K562 (cell line): ENCODE measurements around the gene RFC2. TPM values are rescaled to one million over a fixed set of nuclear protein-coding genes. Genes with fewer than 3 reads are reported as not detected.
A peak's percentile ranks its signal among the peaks of the same experiment; 100 is the strongest.

Source experiments
- ATAC-seq: fragments of 200-7000 bp; cut with Tn5 transposase; 3 replicates; pipeline ENCODE4 v1.9.1; 2020; ENCODE audit warnings: moderate library complexity
- BruUV-seq: library from RNA; stranded (reverse); fragments of 400-500 nt; replicated peaks from 2 replicates; lab custom pipeline; 2021; lab: Mats Ljungman, UMichigan
- CTCF ChIA-PET: fragments of 300-600 bp; formaldehyde crosslinking; extraction: SDS; loops from one replicate; lab custom pipeline; 2021; ENCODE audit warnings: low intra/inter-chr PET ratio; lab: Yijun Ruan, JAX
- POLR2A ChIA-PET: fragments of 300-600, 350-650 bp; sonication (Branson Sonifier 250); formaldehyde crosslinking; extraction: SDS; loops from one replicate; lab custom pipeline; 2021; ENCODE audit warnings: antibody characterized with exemption, inconsistent platforms; lab: Yijun Ruan, JAX
- DNase-seq, 4 experiments: peaks; one replicate each; pipeline versions ENCODE4 v3.0.0 to v3.0.0-alpha.2; 2011 to 2018; ENCODE audit warnings: low spot score in 3 of 4, mixed read lengths in 3 of 4; ENCODE audit errors: extremely low read depth in 1 of 4
- FAIRE-seq: peaks from 2 replicates; lab custom pipeline; 2011; peaks lifted over from hg19 to GRCh38; lab: Jason Lieb, UNC
- H2AFZ ChIP-seq: 2 replicates; pipeline ENCODE4 v1.6.0; 2011; ENCODE audit warnings: low read depth, low read length, control low read depth, inconsistent platforms
- H3K27ac ChIP-seq: fragments of 200-600 bp; 3 replicates; pipeline ENCODE4 v1.8.0; 2011; ENCODE audit warnings: low read depth, mild to moderate bottlenecking, control low read depth, inconsistent platforms, low read length, moderate library complexity, mixed read lengths; ENCODE audit errors: extremely low read depth
- H3K27me3 ChIP-seq, 2 experiments: fragments of 300-600 bp in 1 of 2; 2 replicates in 1 of 2; 3 replicates in 1 of 2; pipeline versions ENCODE4 v1.6.0 to v1.8.0; 2011; ENCODE audit warnings: inconsistent platforms in 2 of 2, low read length in 2 of 2, mild to moderate bottlenecking in 1 of 2, mixed read lengths in 1 of 2, moderate library complexity in 1 of 2; ENCODE audit not compliant: control insufficient read depth in 2 of 2, insufficient read depth in 2 of 2
- H3K36me3 ChIP-seq: fragments of 300-600 bp; 3 replicates; pipeline ENCODE4 v1.8.0; 2011; ENCODE audit warnings: mild to moderate bottlenecking, low read length, inconsistent platforms; ENCODE audit not compliant: control insufficient read depth, insufficient read depth
- H3K4me1 ChIP-seq, 2 experiments: fragments of 200-600 bp in 1 of 2; replicated peaks in 1 of 2; 2 replicates in 1 of 2; 3 replicates in 1 of 2; pipeline versions ENCODE4 v1.5.1 to v1.8.0; 2011; ENCODE audit warnings: inconsistent platforms in 2 of 2, low read length in 2 of 2, mild to moderate bottlenecking in 1 of 2, mixed read lengths in 1 of 2, moderate library complexity in 1 of 2; ENCODE audit not compliant: control insufficient read depth in 2 of 2, insufficient read depth in 2 of 2
- H3K4me2 ChIP-seq: 2 replicates; pipeline ENCODE4 v1.6.1; 2011; ENCODE audit warnings: low read length, control low read depth, inconsistent platforms, mixed read lengths; ENCODE audit not compliant: insufficient read depth
- H3K4me3 ChIP-seq: fragments of 200-600 bp; sonication (generic), shearing (Covaris generic); 2 replicates; pipeline ENCODE4 v1.5.1; 2016; ENCODE audit warnings: control low read depth, inconsistent platforms
- H3K79me2 ChIP-seq: fragments of 200-600 bp; 3 replicates; pipeline ENCODE4 v1.8.0; 2011; ENCODE audit warnings: low read length, inconsistent platforms; ENCODE audit not compliant: control insufficient read depth, insufficient read depth
- H3K9ac ChIP-seq, 2 experiments: 2 replicates each; pipeline versions ENCODE4 v1.6.0 to v1.6.1; 2011; ENCODE audit warnings: low read depth in 2 of 2, low read length in 2 of 2, control low read depth in 1 of 2, inconsistent platforms in 1 of 2, mild to moderate bottlenecking in 1 of 2, mixed read lengths in 1 of 2; ENCODE audit not compliant: insufficient read depth in 1 of 2
- H3K9me1 ChIP-seq: one replicate; pipeline ENCODE4 v1.6.0; 2011; ENCODE audit warnings: inconsistent platforms, mild to moderate bottlenecking, low read length, moderate library complexity; ENCODE audit not compliant: control insufficient read depth, insufficient read depth
- H3K9me3 ChIP-seq: replicated peaks from 2 replicates; pipeline ENCODE4 v1.5.1; 2011; ENCODE audit warnings: low read depth, low read length, inconsistent platforms; ENCODE audit not compliant: control insufficient read depth, insufficient read depth
- H4K20me1 ChIP-seq: replicated peaks from 2 replicates; pipeline ENCODE4 v1.6.1; 2011; ENCODE audit warnings: low read length, inconsistent platforms, mixed read lengths; ENCODE audit not compliant: control insufficient read depth, insufficient read depth
- ADNP ChIP-seq: fragments of 200-800 bp; sonication (Bioruptor generic); IDR thresholded peaks from 2 replicates; pipeline ENCODE4 v1.6.1; 2016; ENCODE audit warnings: missing genetic modification characterization, missing compliant biosample characterization
- CBX3 ChIP-seq, 2 experiments: IDR thresholded peaks; 1 replicate in 1 of 2; 2 replicates in 1 of 2; pipeline ENCODE4 v1.6.1; 2012; ENCODE audit warnings: inconsistent platforms in 2 of 2, low read length in 2 of 2, borderline replicate concordance in 1 of 2, control low read depth in 1 of 2
- DLX4 ChIP-seq: fragments of 250-450 bp; sonication (Bioruptor Pico); IDR thresholded peaks from 2 replicates; pipeline ENCODE4 v1.6.1; 2021; ENCODE audit warnings: mild to moderate bottlenecking
- GMEB1 ChIP-seq: fragments of 250-450 bp; sonication (Bioruptor Pico); IDR thresholded peaks from 2 replicates; pipeline ENCODE4 v1.4.0; 2020; ENCODE audit warnings: mild to moderate bottlenecking
- GTF2E2 ChIP-seq: fragments of 200-800 bp; sonication (Bioruptor generic); IDR thresholded peaks from 2 replicates; pipeline ENCODE4 v1.6.1; 2016; ENCODE audit warnings: missing genetic modification characterization, missing compliant biosample characterization
- HCFC1 ChIP-seq: IDR thresholded peaks from 2 replicates; pipeline ENCODE4 v1.6.1; 2012; ENCODE audit warnings: low read depth, low read length, improper control_type of control experiment
- JUN ChIP-seq, 2 experiments: sonication (generic) in 1 of 2; formaldehyde crosslinking in 1 of 2; IDR thresholded peaks; 2 replicates each; pipeline versions ENCODE4 v1.6.1 to v1.8.0; 2012 to 2022; ENCODE audit warnings: borderline replicate concordance in 2 of 2, mild to moderate bottlenecking in 2 of 2, improper control_type of control experiment in 1 of 2, low read depth in 1 of 2, low read length in 1 of 2, missing genetic modification reagents in 1 of 2
- RBFOX2 ChIP-seq: fragments of 200-400 bp; formaldehyde crosslinking; IDR thresholded peaks from 2 replicates; pipeline ENCODE4 v1.6.1; 2017; ENCODE audit warnings: low read depth, mild to moderate bottlenecking, low read length, moderate library complexity
- SMARCA5 ChIP-seq: fragments of 450-650 bp; IDR thresholded peaks from 2 replicates; pipeline ENCODE4 v1.6.1; 2016
- STAT5A ChIP-seq: IDR thresholded peaks from 2 replicates; pipeline ENCODE4 v1.6.1; 2012; ENCODE audit warnings: low read length, inconsistent platforms, borderline replicate concordance
- ZBTB5 ChIP-seq: fragments of 450-650 bp; IDR thresholded peaks from 2 replicates; pipeline ENCODE4 v1.6.1; 2017; ENCODE audit warnings: antibody characterized with exemption
- ZNF740 ChIP-seq, 3 experiments: fragments of 200-800 bp in 1 of 3; sonication (Bioruptor generic) in 1 of 3; sonication (generic) in 1 of 3; formaldehyde crosslinking in 1 of 3; IDR thresholded peaks; 2 replicates each; pipeline versions ENCODE4 v1.6.1 to v1.8.0; 2016 to 2022; ENCODE audit warnings: mild to moderate bottlenecking in 2 of 3, missing compliant biosample characterization in 2 of 3, missing genetic modification characterization in 2 of 3, missing genetic modification reagents in 1 of 3
- WGBS: fragments of 100-300 bp; shearing (Covaris generic); methylation state at CpG from one replicate; pipeline ENCODE4 v1.1.6; 2016; ENCODE audit warnings: low coverage, mixed read lengths; ENCODE audit not compliant: insufficient coverage; ENCODE audit errors: missing lambda C conversion rate; 5-methylcytosine and 5-hydroxymethylcytosine counted together
- in situ Hi-C: fragments of 300-500 bp; cut with MboI; formaldehyde crosslinking; loops from 4 replicates; pipeline ENCODE4 v1.15.0; 2018; ENCODE audit warnings: inconsistent platforms, mixed read lengths
- intact Hi-C: fragments of 100-400 bp; cut with micrococcal nuclease; formaldehyde crosslinking; loops from 2 replicates; pipeline ENCODE4 v1.14.2; 2022
- polyA plus RNA-seq, 8 experiments: library from polyadenylated mRNA; depleted of rRNA in 4 of 8; stranded (reverse) in 5 of 8; unstranded in 3 of 8; fragments of >200 nt; fragmentation: Nextera tagmentation in 2 of 8; fragmentation: Illumina TruSeq in 1 of 8; extraction: Ambion mirVana in 2 of 8; extraction: Trizol in 1 of 8; gene quantifications; 2 replicates each; pipeline versions ENCODE4 v1.2.1 to v1.2.3, GENCODE V29; 2011 to 2014; ENCODE audit warnings: inconsistent platforms in 1 of 8, missing spikeins in 1 of 8
- total RNA-seq, 7 experiments: library from RNA; depleted of rRNA in 6 of 7; stranded (reverse); fragments of >200 nt in 6 of 7; fragmentation: Illumina TruSeq in 2 of 7; extraction: Trizol in 2 of 7; gene quantifications; 2 replicates each; pipeline versions ENCODE4 v1.2.1 to v1.2.3, GENCODE V29; 2011 to 2021; ENCODE audit warnings: low replicate concordance in 1 of 7

Gene RFC2
- total and polyA plus RNA-seq, 9 of the 15 experiments (the other 6 are each of a cell fraction or from before 2014, with no cell fraction given), result 32.5 to 161 (median 102) TPM

- TF ChIP-seq CBX3 (IDR thresholded peaks at IDR 0.05; ENCODE audit: borderline replicate concordance in 1 of 2, low read length in 2 of 2) (peak in 1 of 2 experiments; percentile 20; a peak in 1 of 3 replicates), STAT5A (no peak), ZBTB5 (no peak)
Measured at GRCh38 chr7:74288034-74288881, 34.1 kb upstream of the RFC2 start (continued).

- no peaks in the 10 kb centered on the region for H3K36me3 ChIP-seq
- H3K4me1 ChIP-seq, result peaks cover 19 to 27% of the 10 kb centered on the region in 2 experiments
- ChIA-PET POLR2A (interaction anchor here (1.4 kb wide), 1 partner anchor 17 kb away, joined by 6 read pairs; no protein-coding TSS in a partner anchor), CTCF (no interaction called here)
- DNase-seq, result no peak
- no peak overlapping the region for H2AFZ ChIP-seq
- no peak for ATAC-seq
- H3K9ac ChIP-seq, result no peak overlapping the region
- H3K27me3 ChIP-seq, result peaks cover 3 to 19% of the 10 kb centered on the region in 2 experiments; a peak in 4 of 5 replicates
- intact Hi-C loops, result no loop called here
- WGBS, result 49% methylated on average over 7 of the region's 7 CpGs
- in situ Hi-C loops, result no loop called here
- no peak overlapping the region for H3K4me2 ChIP-seq
- no peaks in the 10 kb centered on the region for H3K9me3 ChIP-seq
- H3K4me3 ChIP-seq, result no peak overlapping the region
- no peaks in the 10 kb centered on the region for H3K9me1 ChIP-seq
- BruUV-seq, result no TSS peak
- no peak overlapping the region for H3K27ac ChIP-seq
- H3K79me2 ChIP-seq, result no peaks in the 10 kb centered on the region
- no peak for FAIRE-seq
- H4K20me1 ChIP-seq, result no peaks in the 10 kb centered on the region; the same call in 1 of the 2 replicates
- TF ChIP-seq HCFC1 (no peak), GMEB1 (CRISPR knock-in tag) (no peak), GTF2E2 (tag) (no peak), JUN (IDR thresholded peaks at IDR 0.05; ENCODE audit: borderline replicate concordance, low read depth, low read length) (no peak), JUN (CRISPR knock-in tag; IDR thresholded peaks at IDR 0.05; ENCODE audit: borderline replicate concordance) (no peak), SMARCA5 (0 out of 2 replicates have a peak, but pooled peaks have one; percentile 45), DLX4 (CRISPR knock-in tag) (no peak), ZNF740 (CRISPR knock-in tag; IDR thresholded peaks at IDR 0.05) (no peak), ZNF740 (tag; IDR thresholded peaks at IDR 0.05) (no peak), ADNP (tag) (peak; percentile 85), RBFOX2 (no peak)
Measured at GRCh38 chr7:74287303-74288033, 33.3 kb upstream of the RFC2 start.
